Vein endothelial cell (primary cell): ENCODE data around the gene AFAP1L1. TPM values are rescaled to one million over a fixed set of nuclear protein-coding genes. Genes with fewer than 3 reads are reported as not detected.

Experiments
- total RNA-seq: library from RNA; depleted of rRNA; stranded (reverse); fragments of >200 nt; gene quantifications from 2 replicates; pipeline ENCODE4 v1.2.3, GENCODE V29; 2012

AFAP1L1 gene
- total RNA-seq: 98.3 and 130 TPM in 2 replicates

GRCh38 chr5:149271716-149272563 lies at the start of gene AFAP1L1:
Gene AFAP1L1, plus strand, starts transcription at chr5:149271859. Its CDS starts 110 bp downstream, at chr5:149271969.

GRCh38 chr5:149345147-149345891 lies 73.7 kb downstream of the AFAP1L1 start, which contains the start of gene GRPEL2:
Gene GRPEL2, plus strand, starts transcription at chr5:149345499. Its CDS starts 41 bp downstream, at chr5:149345540.

GRCh38 chr5:149357370-149358293 lies 86.0 kb downstream of the AFAP1L1 start, which contains the start of gene PCYOX1L:
Gene PCYOX1L, plus strand, starts transcription at chr5:149358046. Its CDS starts 23 bp downstream, at chr5:149358069.

GRCh38 chr5:149379177-149379761 lies 107.6 kb downstream of the AFAP1L1 start, which contains the start of gene IL17B:
Gene IL17B, minus strand, starts transcription at chr5:149379292. Its CDS starts 67 bp downstream, at chr5:149379225.

Other genes starting within 250 kb of the AFAP1L1 start
- 15.4 and 19.3 TPM in 2 replicates for gene SH3TC2, start 208.8 kb upstream of the AFAP1L1 start, total RNA-seq
- 40.5 and 45.9 TPM in 2 replicates for gene ABLIM3, start 130.4 kb upstream of the AFAP1L1 start, total RNA-seq
- gene GRPEL2, start 73.6 kb downstream of the AFAP1L1 start, total RNA-seq: 33.0 and 52.4 TPM in 2 replicates
- 12.9 and 15.4 TPM in 2 replicates for gene PCYOX1L, start 86.2 kb downstream of the AFAP1L1 start, total RNA-seq
- not detected in 2 replicates for gene IL17B, start 107.4 kb downstream of the AFAP1L1 start, total RNA-seq